Subcutaneous adipose tissue (tissue), 4 donors: ENCODE measurements around the gene HTT. TPM values are rescaled to one million over a fixed set of nuclear protein-coding genes. Genes with fewer than 3 reads are reported as not detected.

Experiments used
- total RNA-seq, 4 donors: library from RNA; depleted of rRNA; stranded (reverse); fragments of >200 nt; gene quantifications; one replicate each; pipeline ENCODE4 v1.1.0, GENCODE V29; 2016
- TF ChIP-seq, protein P1 (sequence below): fragments of 450-650 bp; IDR thresholded peaks from one replicate; pipeline ENCODE4 v1.5.1; 2016; ENCODE audit warnings: low read depth, mild to moderate bottlenecking, control low read depth, antibody characterized with exemption, moderate library complexity

HTT gene
- total RNA-seq, 4 donors from 2014 or later = 48.2 to 79.3 (median 72.1) TPM

DNA sequence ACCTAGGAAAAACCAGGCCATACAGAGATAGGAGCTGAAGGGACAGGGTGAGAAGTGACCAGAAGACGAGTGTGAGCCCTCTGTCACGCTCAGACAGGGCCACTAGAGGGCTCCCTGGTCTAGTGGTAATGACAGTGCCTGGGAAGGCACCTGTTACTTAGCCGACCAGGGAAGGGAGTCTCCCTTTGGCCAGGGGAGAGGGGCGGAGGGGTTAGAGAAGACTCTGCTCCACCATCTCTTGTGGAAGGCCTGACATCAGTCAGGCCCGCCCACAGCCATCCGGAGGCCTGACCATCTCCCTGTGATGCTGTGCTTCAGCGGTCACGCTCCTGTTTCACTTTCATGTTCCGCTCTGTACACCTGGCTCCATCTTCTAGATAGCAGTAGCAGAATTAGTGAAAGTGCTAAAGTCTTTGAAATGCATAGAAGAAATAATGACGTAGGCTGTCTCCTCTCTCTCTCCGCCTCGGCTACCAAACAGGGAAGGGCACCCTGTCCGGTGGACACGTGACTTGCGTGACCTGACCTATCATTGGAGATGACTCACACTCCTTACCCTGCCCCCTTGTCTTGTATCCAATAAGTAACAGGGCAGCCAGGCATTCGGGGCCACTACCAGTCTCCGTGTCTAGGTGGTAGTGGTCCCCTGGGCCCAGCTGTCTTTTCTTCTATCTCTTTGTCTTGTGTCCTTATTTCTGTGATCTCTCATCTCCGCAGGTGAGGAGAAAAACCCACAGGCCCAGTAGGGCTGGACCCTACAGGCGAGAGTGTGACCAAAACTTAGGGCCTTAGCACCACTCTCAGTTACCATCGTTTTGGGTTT, 26.8 kb upstream of the HTT start:
- TF ChIP-seq, protein P1, sequence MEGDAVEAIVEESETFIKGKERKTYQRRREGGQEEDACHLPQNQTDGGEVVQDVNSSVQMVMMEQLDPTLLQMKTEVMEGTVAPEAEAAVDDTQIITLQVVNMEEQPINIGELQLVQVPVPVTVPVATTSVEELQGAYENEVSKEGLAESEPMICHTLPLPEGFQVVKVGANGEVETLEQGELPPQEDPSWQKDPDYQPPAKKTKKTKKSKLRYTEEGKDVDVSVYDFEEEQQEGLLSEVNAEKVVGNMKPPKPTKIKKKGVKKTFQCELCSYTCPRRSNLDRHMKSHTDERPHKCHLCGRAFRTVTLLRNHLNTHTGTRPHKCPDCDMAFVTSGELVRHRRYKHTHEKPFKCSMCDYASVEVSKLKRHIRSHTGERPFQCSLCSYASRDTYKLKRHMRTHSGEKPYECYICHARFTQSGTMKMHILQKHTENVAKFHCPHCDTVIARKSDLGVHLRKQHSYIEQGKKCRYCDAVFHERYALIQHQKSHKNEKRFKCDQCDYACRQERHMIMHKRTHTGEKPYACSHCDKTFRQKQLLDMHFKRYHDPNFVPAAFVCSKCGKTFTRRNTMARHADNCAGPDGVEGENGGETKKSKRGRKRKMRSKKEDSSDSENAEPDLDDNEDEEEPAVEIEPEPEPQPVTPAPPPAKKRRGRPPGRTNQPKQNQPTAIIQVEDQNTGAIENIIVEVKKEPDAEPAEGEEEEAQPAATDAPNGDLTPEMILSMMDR = no peak

DNA sequence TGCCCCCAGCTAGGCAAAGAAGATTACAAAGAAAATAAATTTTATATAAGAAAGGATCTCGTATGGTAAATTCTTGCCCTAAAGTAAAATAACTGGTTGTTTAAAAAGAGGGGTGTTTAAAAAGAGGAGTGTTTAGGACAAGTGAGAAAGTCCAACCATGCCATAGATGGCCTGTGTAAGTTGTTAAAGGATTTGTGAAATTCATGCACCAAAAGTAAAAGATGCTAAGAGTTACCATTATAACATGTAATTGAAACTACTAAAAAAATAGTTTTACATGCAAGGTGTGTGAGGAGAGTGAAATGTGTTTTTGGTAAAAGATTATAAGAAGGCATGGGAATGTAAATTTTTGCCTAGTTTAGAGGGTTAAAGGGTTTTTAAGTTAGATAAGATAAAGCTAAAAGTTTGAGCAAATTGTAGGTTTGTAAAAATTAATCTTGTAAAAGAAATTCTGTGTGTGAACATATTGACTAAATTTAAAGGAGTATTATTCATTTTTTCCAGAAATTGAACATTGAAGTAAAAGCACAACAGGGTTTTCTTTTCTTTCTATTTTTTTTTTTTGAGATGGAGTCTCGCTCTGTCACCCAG, 20.2 kb upstream of the HTT start:
- TF ChIP-seq, protein P1 = no peak

- TF ChIP-seq, protein P1 = no peak
These were observed 14.5 kb upstream of the HTT start for GRCh38 chr4:3059943-3060342.

- TF ChIP-seq, protein P1 = no peak
These were observed 13.5 kb upstream of the HTT start for GRCh38 chr4:3060946-3061345.

GRCh38 chr4:3062471-3062870, 12.0 kb upstream of the HTT start:
- TF ChIP-seq, protein P1 = no peak

- TF ChIP-seq, protein P1 = no peak
These were observed 8.9 kb upstream of the HTT start for GRCh38 chr4:3065551-3065950.

- TF ChIP-seq, protein P1 = no peak
These were observed 7.6 kb upstream of the HTT start for GRCh38 chr4:3066836-3067400.
